Epithelial cell of proximal tubule (primary cell): ENCODE results near the gene BTBD9. TPM values are rescaled to one million over a fixed set of nuclear protein-coding genes. Genes with fewer than 3 reads are reported as not detected.

Experiments
- DNase-seq: peaks from one replicate; pipeline ENCODE4 v3.0.0-alpha.2; 2011; ENCODE audit warnings: low read depth
- H3K4me3 ChIP-seq: 2 replicates; pipeline ENCODE4 v1.5.1; 2011; ENCODE audit warnings: low read depth, mild to moderate bottlenecking, low read length
- CTCF ChIP-seq: conservative IDR thresholded peaks from 2 replicates; pipeline ENCODE4 v1.5.1; 2012; ENCODE audit warnings: low read depth, mild to moderate bottlenecking, low read length
- total RNA-seq: library from RNA; depleted of rRNA; stranded (reverse); fragments of >200 nt; gene quantifications from 2 replicates; pipeline ENCODE4 v1.2.3, GENCODE V29; 2015

The BTBD9 gene
- total RNA-seq, 1 donor from 2014 or later, result 2.9 TPM

- no peak overlapping the region for H3K4me3 ChIP-seq
- TF ChIP-seq CTCF, result no peak
- no peak for DNase-seq
Observed at GRCh38 chr6:38319256-38320212, 320.2 kb downstream of the BTBD9 start.

- no peak overlapping the region for H3K4me3 ChIP-seq
- TF ChIP-seq CTCF, result no peak
- DNase-seq, result no peak
Observed at GRCh38 chr6:38316099-38316868, 323.4 kb downstream of the BTBD9 start.

- H3K4me3 ChIP-seq, result no peak overlapping the region
- no peak for TF ChIP-seq CTCF
- DNase-seq, result no peak
Observed at GRCh38 chr6:38311201-38311600, 328.5 kb downstream of the BTBD9 start.

GRCh38 chr6:38310061-38310460 lies 329.7 kb downstream of the BTBD9 start:
- no peak for DNase-seq
- no peak for TF ChIP-seq CTCF
- no peak overlapping the region for H3K4me3 ChIP-seq

- no peak overlapping the region for H3K4me3 ChIP-seq
- no peak for TF ChIP-seq CTCF
- no peak for DNase-seq
Observed at GRCh38 chr6:38307740-38308139, 332.0 kb downstream of the BTBD9 start.

GRCh38 chr6:38306931-38307330 lies 332.8 kb downstream of the BTBD9 start:
- no peak for TF ChIP-seq CTCF
- no peak for DNase-seq
- no peak overlapping the region for H3K4me3 ChIP-seq
